GF-D8 (cell line): Measurements from ENCODE around the gene BMP7.
"Not testable (repeated sequence)": the region's sequence is repeated elsewhere in the genome, so short reads cannot be mapped to it uniquely, and the experiment has no call there.

Experiments used
- DNase-seq: peaks from one replicate; lab custom pipeline; 2025; lab: John Stamatoyannopoulos, UW

BMP7 gene

DNA sequence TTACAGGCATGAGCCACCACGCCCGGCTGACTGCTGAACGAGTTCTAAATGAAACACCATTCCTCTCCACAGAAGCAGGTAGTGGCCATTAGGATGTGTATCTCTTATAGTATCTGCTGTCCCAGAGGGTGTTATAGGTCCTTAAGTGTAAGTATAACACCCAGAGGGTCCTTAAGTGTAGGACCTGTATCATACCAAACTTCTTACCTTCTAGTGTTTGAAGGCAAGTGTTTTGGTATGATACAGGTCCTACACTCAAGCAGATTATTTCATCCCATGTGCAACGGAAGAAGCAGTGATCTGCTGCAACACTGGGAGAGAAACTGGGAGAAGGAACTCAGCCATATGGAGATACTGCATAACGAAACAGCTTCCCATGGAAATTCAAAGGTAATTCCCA, 17.4 kb downstream of the BMP7 start:
- DNase-seq: no peak

GRCh38 chr20:57248132-57248797, 18.2 kb downstream of the BMP7 start:
- no peak for DNase-seq

DNA sequence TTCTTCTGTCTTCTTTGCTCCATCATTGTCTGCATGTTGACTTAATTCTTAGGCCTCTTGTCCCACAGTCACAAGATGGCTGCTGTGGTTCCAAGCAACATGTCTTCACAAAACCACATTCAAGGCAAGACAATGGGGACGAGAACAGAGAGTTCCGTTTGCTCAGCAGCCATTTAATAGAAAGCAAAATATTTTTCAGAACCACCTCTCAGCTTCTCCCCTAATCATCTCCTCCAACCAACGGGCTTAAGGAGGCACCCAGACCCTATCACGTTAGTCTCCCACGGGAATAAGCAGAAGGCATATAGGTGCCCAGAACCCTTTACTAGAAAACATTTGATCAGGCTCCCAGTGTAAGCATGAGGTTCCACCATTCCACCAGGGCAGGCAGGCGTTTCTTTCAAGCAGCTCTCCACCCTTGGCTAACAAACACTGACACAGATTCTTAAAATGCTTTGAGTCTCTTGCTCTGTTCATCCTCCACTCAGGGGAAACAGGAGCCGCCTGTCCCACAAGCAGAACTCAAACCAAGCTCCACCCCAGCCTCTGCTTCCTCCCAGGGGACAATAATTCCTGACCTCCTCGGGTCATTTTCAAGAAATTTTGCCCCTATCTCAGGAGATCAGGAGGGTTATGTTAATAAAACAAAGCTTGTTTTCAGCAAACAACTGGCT, 19.0 kb downstream of the BMP7 start:
- no peak for DNase-seq

- no peak for DNase-seq
Measured at GRCh38 chr20:57245997-57246396, 20.4 kb downstream of the BMP7 start.

DNA sequence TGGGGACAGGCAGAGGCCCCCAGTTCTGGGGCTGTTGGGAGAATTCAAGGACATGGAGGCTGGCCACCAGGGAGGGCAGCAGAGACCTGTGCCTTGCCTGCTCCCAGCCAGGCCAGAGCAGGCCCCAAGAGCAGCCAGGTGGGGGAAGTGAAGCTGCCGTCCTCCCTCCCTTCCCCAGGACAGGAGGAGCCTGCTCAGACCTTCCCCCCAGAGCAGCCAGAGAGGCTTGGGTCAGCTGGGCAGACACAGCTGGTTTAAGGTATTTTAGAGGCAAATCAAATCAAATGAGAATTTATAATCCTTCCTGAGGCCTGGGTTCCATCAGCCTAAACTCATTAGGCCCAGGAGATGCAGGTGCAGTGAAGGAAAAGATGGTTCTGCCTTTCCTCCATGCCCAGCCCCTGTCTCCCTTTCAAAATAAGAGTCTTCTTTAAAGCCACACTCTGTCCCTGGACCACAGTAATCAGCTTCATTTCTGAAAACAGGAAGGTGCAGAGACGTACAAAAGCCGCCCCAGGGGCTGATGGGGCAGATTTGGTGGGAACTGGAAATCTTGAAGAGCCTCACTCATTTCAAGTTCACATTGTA, 21.7 kb downstream of the BMP7 start:
- no peak for DNase-seq

DNA sequence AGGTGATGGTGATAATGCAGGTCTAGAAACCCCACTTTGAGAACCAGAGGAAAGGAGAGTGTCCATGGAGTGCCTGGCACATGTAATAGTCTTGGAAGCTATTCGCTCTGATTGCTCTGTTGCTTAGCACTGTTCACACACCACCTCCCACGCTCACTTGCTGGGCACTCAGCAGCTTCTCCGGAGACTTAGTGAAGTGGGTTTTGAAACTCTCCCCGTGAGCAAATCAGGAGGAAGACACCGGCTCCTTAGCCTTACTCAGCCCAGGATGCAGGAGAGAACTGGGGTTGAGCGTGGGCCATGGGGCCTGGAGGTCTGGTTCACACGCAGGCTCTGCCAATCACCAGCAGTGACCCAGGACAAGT, 22.2 kb downstream of the BMP7 start:
- no peak for DNase-seq

- no peak for DNase-seq
Measured at GRCh38 chr20:57243480-57244220, 22.8 kb downstream of the BMP7 start.

DNA sequence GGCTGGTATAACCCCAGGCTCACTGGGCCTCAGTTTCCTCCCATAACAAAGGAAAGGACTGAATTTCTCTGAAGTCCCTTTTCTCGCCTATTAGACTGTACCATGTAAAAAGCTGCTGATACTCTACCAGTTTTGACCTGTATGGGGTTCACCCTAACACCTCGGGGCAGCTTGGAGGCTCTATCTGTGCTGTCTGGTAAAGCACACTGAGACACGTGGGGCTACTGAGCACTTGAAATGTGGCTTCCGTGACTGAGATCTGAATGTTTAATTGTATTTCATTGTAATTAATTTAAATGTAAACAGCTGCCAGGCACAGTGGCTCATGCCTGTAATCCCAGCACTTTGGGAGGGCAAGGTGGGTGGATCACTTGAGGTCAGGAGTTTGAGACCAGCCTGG, 24.0 kb downstream of the BMP7 start:
- DNase-seq: no peak

DNA sequence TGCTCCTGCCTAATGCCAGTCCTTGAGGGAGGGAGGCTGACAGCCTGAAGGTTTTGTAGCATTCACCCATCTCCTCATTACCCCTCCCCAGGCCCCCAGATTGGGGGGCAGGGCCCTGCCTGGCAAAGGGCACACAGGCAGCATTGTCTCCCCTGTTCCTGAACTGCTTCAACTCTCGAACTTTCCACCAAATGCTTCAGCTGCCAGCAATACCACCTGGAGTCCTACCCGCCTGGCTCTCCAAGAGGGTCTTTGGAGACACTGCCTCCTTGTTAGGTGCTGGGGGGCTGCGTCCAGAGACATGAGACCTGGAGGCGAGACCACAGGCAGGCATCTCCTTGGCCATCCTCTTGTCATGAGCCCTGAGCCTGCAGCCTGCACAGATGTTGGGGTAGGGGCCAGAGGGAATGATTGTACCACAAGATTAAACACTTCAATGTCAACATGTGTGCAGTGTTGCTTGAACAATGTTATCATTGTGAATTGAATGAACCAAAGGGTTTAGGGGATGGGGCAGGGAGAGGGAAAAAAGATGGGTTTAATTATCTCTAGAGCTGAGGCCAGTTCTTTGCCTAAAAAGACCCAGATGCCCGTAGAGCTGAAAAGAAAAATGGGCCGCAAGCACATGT, 25.0 kb downstream of the BMP7 start:
- DNase-seq: no peak

DNA sequence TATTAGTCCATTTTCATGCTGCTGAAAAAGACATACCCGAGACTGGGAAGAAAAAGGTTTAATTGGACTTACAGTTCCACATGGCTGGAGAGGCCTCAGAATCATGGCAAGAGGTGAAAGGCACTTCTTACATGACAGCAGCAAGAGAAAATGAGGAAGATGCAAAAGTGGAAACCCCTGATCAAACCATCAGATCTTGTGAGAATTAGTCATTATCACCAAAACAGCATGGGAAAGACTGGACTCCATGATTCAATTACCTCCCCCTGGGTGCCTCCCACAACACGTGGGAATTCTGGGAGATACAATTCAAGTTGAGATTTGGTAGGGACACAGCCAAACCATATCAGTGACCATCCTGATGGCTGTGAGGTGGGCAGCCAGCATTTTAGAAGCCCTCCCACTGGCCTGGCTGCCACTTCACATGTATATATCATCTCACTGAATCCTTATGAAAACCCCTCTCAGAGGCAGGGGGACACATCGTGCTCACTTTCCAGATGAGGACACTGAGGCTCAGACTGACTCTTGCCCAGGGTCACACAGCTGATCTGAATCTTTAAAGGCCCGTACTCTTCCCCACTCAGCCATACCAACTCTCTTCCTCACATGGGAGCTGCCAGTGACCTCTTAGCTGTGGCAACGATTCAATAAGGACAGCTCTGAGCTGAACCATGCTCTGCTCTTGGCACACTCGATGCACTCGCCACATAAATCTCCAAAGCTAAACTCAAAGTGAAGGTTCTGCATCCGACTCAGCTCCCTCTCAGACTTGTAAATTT, 25.7 kb downstream of the BMP7 start:
- DNase-seq: no peak

DNA sequence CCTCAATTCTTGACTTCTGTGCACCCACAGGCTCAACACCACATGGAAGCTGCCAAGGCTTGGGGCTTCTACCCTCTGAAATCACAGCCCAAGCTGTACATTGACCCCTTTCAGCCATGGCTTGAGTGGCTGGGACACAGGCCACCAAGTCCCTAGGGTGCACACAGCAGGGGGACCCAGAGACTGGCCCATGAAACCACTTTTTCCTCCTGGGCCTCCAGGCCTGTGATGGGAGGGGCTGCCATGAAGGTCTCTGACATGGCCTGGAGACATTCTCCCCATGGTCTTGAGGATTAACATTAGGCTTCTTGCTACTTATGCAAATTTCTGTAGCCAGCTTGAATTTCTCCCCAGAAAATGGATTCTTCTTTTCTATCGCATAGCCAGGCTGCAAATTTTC, 26.7 kb downstream of the BMP7 start:
- not testable (repeated sequence) for DNase-seq

DNA sequence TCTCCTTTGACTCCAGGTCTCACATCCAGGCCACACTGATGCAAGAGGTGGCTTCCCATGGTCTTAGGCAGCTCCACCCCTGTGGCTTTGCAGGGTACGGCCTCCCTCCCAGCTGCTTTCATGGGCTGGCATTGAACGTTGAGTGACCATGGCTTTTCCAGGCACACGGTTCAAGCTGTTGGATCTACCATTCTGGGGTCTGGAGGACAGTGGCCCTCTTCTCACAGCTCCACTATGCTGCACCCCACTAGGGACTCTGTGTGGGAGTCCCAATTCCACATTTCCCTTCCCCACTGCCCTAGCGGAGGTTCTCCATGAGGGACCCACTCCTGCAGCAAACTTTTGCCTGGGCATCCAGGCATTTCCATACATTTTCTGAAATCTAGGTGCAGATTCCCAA, 27.1 kb downstream of the BMP7 start:
- not testable (repeated sequence) for DNase-seq

GRCh38 chr20:57238089-57238488, 28.4 kb downstream of the BMP7 start:
- DNase-seq: no peak

DNA sequence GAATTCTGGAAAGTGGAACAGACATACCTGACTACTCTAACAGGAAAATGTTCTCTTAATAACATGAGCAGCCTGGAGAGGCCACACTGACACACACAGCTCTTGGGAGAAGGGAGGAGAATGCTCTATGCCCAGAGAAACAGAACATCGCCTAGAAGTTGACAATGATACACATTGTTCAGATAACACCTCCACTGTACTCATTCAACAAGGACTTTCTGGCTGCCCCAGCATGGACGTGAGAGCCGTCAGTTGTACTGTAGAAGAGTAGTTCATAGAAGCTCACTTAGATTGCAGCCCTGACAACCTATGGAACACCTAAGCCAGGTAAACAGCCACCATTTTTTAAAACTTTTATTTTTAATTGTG, 28.9 kb downstream of the BMP7 start:
- DNase-seq: no peak

- DNase-seq: no peak
Measured at GRCh38 chr20:57236813-57237584, 29.4 kb downstream of the BMP7 start.

DNA sequence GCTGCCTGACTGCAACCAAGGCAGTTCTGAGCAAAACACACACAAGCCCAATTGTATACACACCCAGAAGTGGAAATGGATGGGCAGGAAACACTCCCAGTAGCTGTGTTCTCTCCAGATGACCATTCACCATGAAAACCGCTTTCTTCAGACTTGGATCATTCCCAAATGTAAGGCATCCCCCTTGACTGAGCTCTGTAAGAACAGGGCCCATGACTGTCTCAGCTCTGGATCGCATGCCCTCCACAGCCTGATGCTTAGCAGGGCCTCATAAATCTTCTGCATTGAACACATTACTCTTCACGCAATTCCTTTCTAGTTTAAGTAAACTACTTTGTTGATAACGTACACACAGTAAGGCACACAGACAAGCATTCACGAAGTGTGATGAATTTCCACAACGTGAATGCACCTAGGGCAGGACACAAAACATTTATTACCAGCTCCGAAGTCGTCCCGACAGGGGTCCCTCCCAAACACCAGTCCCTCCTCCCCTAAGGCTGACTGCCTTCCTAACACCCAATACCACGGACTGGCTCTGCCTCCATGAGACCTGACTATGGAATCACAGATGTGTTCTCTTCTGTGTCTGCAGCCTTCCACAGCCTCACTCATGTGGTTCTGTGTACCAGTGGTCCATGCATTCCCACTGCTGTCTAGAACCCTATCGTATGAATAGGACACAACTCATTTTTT, 31.7 kb downstream of the BMP7 start:
- no peak for DNase-seq

GRCh38 chr20:57231951-57232428, 34.5 kb downstream of the BMP7 start:
- no peak for DNase-seq

GRCh38 chr20:57231161-57231560, 35.3 kb downstream of the BMP7 start:
- no peak for DNase-seq

DNA sequence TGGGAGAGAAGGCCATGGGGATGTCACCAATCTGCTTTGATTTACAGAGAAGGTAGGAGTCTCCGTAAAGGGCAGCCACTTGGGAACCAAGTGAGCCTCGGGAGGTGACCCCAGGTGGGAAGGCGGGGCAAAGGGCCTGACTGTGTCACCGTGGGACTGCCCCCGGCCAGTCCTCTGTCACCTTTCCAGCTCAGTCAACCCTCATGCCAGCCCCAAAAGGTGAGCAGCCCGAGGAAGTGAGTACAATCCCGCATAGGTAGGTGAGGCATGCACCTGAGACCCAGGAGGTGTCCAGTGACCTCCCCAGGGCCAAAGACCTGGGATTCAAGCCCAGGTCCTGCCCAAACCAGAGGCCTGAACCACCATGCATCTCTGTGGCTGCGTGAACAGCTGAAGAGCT, 36.2 kb downstream of the BMP7 start:
- DNase-seq: no peak

DNA sequence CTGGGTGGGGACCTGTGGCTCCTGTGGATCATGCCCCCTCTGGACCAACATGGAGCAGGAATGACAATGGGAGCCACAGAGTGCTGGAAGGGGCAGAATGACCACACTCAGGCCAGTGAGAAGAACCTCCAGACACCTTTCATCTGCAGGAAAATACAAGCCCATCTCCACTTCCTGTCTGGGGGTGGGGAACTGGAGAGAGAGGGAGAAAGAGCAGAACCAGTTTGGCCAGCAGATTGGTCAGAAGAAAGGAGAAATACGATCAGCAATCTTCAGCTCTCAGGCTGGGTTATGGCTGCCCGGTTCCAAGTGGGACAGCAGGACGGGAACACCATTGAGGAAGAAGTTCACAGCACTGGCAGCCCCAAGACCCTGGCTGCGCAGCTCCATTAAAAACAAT, 37.0 kb downstream of the BMP7 start:
- no peak for DNase-seq
